K562 (cell line): ENCODE data around the gene IL1B. TPM values are rescaled to one million over a fixed set of nuclear protein-coding genes. Genes with fewer than 3 reads are reported as not detected.

Source experiments
- ATF7 ChIP-seq: fragments of 450-650 bp; IDR thresholded peaks from 2 replicates; pipeline ENCODE4 v1.7.1; 2014; ENCODE audit warnings: mild to moderate bottlenecking, moderate library complexity
- CBX3 ChIP-seq, 2 experiments: IDR thresholded peaks; 1 replicate in 1 of 2; 2 replicates in 1 of 2; pipeline ENCODE4 v1.6.1; 2012; ENCODE audit warnings: inconsistent platforms in 2 of 2, low read length in 2 of 2, borderline replicate concordance in 1 of 2, control low read depth in 1 of 2
- CREM ChIP-seq: IDR thresholded peaks from 2 replicates; pipeline ENCODE4 v1.6.1; 2014; ENCODE audit warnings: antibody characterized with exemption, low read depth
- CTBP1 ChIP-seq: fragments of 450-650 bp; IDR thresholded peaks from 2 replicates; pipeline ENCODE4 v1.6.1; 2016; ENCODE audit warnings: borderline replicate concordance
- DACH1 ChIP-seq: fragments of 450-650 bp; IDR thresholded peaks from 2 replicates; pipeline ENCODE4 v1.6.1; 2018; ENCODE audit not compliant: partially characterized antibody
- E2F5 ChIP-seq: sonication (generic); formaldehyde crosslinking; IDR thresholded peaks from 2 replicates; pipeline ENCODE4 v1.8.0; 2022; ENCODE audit warnings: mild to moderate bottlenecking, missing genetic modification reagents
- FOXJ2 ChIP-seq: fragments of 200-800 bp; sonication (Bioruptor generic); IDR thresholded peaks from 2 replicates; pipeline ENCODE4 v1.6.1; 2016; ENCODE audit warnings: missing genetic modification characterization, missing compliant biosample characterization
- FOXP1 ChIP-seq: sonication (generic); formaldehyde crosslinking; IDR thresholded peaks from 2 replicates; pipeline ENCODE4 v1.8.0; 2022; ENCODE audit warnings: mild to moderate bottlenecking, missing genetic modification reagents
- GABPB1 ChIP-seq: sonication (generic); formaldehyde crosslinking; IDR thresholded peaks from 2 replicates; pipeline ENCODE4 v1.8.0; 2022; ENCODE audit warnings: mild to moderate bottlenecking, missing genetic modification reagents
- HDAC1 ChIP-seq, 2 experiments: fragments of 450-650 bp; IDR thresholded peaks; 2 replicates each; pipeline ENCODE4 v1.6.1; 2016 to 2017; ENCODE audit warnings: inconsistent platforms in 1 of 2, mild to moderate bottlenecking in 1 of 2, moderate library complexity in 1 of 2
- HMG20A ChIP-seq: fragments of 450-650 bp; formaldehyde crosslinking; conservative IDR thresholded peaks from 2 replicates; pipeline ENCODE4 v1.4.0; 2020; ENCODE audit warnings: mild to moderate bottlenecking, mixed read lengths
- MCM3 ChIP-seq: fragments of 450-650 bp; IDR thresholded peaks from 2 replicates; pipeline ENCODE4 v1.6.1; 2016
- MECOM ChIP-seq: fragments of 250-450 bp; sonication (Bioruptor Pico); IDR thresholded peaks from 2 replicates; pipeline ENCODE4 v1.8.0; 2022; ENCODE audit warnings: inconsistent platforms
- MEIS2 ChIP-seq: fragments of 450-650 bp; IDR thresholded peaks from 2 replicates; pipeline ENCODE4 v1.6.1; 2014; ENCODE audit warnings: mild to moderate bottlenecking; ENCODE audit not compliant: partially characterized antibody
- NELFE ChIP-seq: IDR thresholded peaks from 2 replicates; pipeline ENCODE4 v1.6.1; 2011; ENCODE audit warnings: mild to moderate bottlenecking; ENCODE audit not compliant: insufficient read depth, insufficient read length
- NFIX ChIP-seq: fragments of 250-450 bp; sonication (Bioruptor Pico); IDR thresholded peaks from 2 replicates; pipeline ENCODE4 v1.4.0; 2020; ENCODE audit warnings: low read depth, mild to moderate bottlenecking, moderate library complexity
- NR2F6 ChIP-seq: fragments of 450-650 bp; formaldehyde crosslinking; IDR thresholded peaks from 2 replicates; pipeline ENCODE4 v1.4.0; 2020; ENCODE audit warnings: mild to moderate bottlenecking
- PTRF ChIP-seq: fragments of 450-650 bp; IDR thresholded peaks from 2 replicates; pipeline ENCODE4 v1.6.1; 2016; ENCODE audit warnings: mild to moderate bottlenecking, missing genetic modification characterization, missing compliant biosample characterization
- RAD21 ChIP-seq, 2 experiments: fragments of 250-450 bp in 1 of 2; fragments of 450-650 bp in 1 of 2; sonication (Bioruptor Pico) in 1 of 2; formaldehyde crosslinking in 1 of 2; IDR thresholded peaks in 1 of 2; conservative IDR thresholded peaks in 1 of 2; 2 replicates each; pipeline versions ENCODE4 v1.4.0 to v1.8.0; 2020 to 2022; ENCODE audit warnings: mild to moderate bottlenecking in 2 of 2, moderate library complexity in 1 of 2
- RFX7 ChIP-seq: fragments of 250-450 bp; sonication (Bioruptor Pico); IDR thresholded peaks from 2 replicates; pipeline ENCODE4 v1.5.1; 2021; ENCODE audit warnings: mild to moderate bottlenecking
- SMARCA4 ChIP-seq: fragments of 450-650 bp; IDR thresholded peaks from 2 replicates; pipeline ENCODE4 v1.6.1; 2016
- STAT5A ChIP-seq: IDR thresholded peaks from 2 replicates; pipeline ENCODE4 v1.6.1; 2012; ENCODE audit warnings: low read length, inconsistent platforms, borderline replicate concordance
- SUPT5H ChIP-seq: fragments of 450-650 bp; IDR thresholded peaks from 2 replicates; pipeline ENCODE4 v1.6.1; 2016
- TRIM28 ChIP-seq: fragments of 450-650 bp; IDR thresholded peaks from 2 replicates; pipeline ENCODE4 v1.6.1; 2017
- TSC22D4 ChIP-seq: fragments of 450-650 bp; IDR thresholded peaks from 2 replicates; pipeline ENCODE4 v1.6.1; 2016; ENCODE audit warnings: missing genetic modification characterization, missing biosample characterization, control low read depth
- ZBTB17 ChIP-seq: fragments of 450-650 bp; formaldehyde crosslinking; IDR thresholded peaks from 2 replicates; pipeline ENCODE4 v1.4.0; 2020; ENCODE audit warnings: mild to moderate bottlenecking
- ZNF140 ChIP-seq: fragments of 250-450 bp; sonication (Bioruptor Pico); IDR thresholded peaks from 2 replicates; pipeline ENCODE4 v1.8.0; 2021; ENCODE audit warnings: moderate library complexity, mild to moderate bottlenecking, inconsistent platforms
- ZNF3 ChIP-seq: fragments of 250-450 bp; sonication (Bioruptor Pico); IDR thresholded peaks from 2 replicates; pipeline ENCODE4 v1.5.0; 2021; ENCODE audit warnings: mild to moderate bottlenecking, moderate library complexity
- ZNF57 ChIP-seq: fragments of 450-650 bp; formaldehyde crosslinking; IDR thresholded peaks from 2 replicates; pipeline ENCODE4 v1.4.0; 2020; ENCODE audit warnings: mild to moderate bottlenecking, moderate library complexity
- ZNF589 ChIP-seq: fragments of 200-800 bp; sonication (Bioruptor generic); IDR thresholded peaks from 2 replicates; pipeline ENCODE4 v1.6.1; 2016; ENCODE audit warnings: low read depth, missing genetic modification characterization, missing compliant biosample characterization
- ZNF668 ChIP-seq: fragments of 250-450 bp; sonication (Bioruptor Pico); IDR thresholded peaks from 2 replicates; pipeline ENCODE4 v1.8.0; 2022; ENCODE audit warnings: mild to moderate bottlenecking, inconsistent platforms
- ZNF695 ChIP-seq: fragments of 450-650 bp; formaldehyde crosslinking; IDR thresholded peaks from 2 replicates; pipeline ENCODE4 v1.4.0; 2020; ENCODE audit warnings: mild to moderate bottlenecking, moderate library complexity
- polyA plus RNA-seq, 8 experiments: library from polyadenylated mRNA; depleted of rRNA in 4 of 8; stranded (reverse) in 5 of 8; unstranded in 3 of 8; fragments of >200 nt; fragmentation: Nextera tagmentation in 2 of 8; fragmentation: Illumina TruSeq in 1 of 8; extraction: Ambion mirVana in 2 of 8; extraction: Trizol in 1 of 8; gene quantifications; 2 replicates each; pipeline versions ENCODE4 v1.2.1 to v1.2.3, GENCODE V29; 2011 to 2014; ENCODE audit warnings: inconsistent platforms in 1 of 8, missing spikeins in 1 of 8
- total RNA-seq, 7 experiments: library from RNA; depleted of rRNA in 6 of 7; stranded (reverse); fragments of >200 nt in 6 of 7; fragmentation: Illumina TruSeq in 2 of 7; extraction: Trizol in 2 of 7; gene quantifications; 2 replicates each; pipeline versions ENCODE4 v1.2.1 to v1.2.3, GENCODE V29; 2011 to 2021; ENCODE audit warnings: low replicate concordance in 1 of 7
- TF ChIP-seq, protein P1 (sequence below): fragments of 450-650 bp; formaldehyde crosslinking; IDR thresholded peaks from 2 replicates; pipeline ENCODE4 v1.4.0; 2020; ENCODE audit warnings: mild to moderate bottlenecking, moderate library complexity

Gene IL1B
- total and polyA plus RNA-seq, 9 of the 15 experiments (the other 6 are each of a cell fraction or from before 2014, with no cell fraction given) = 0.29 TPM; not detected in 8

GRCh38 chr2:112869258-112869842 is 32.8 kb upstream of the IL1B start (continued):
- no peak for TF ChIP-seq ZBTB17
- no peak for TF ChIP-seq TRIM28
- TF ChIP-seq ZNF589 (CRISPR knock-in tag) = 0 out of 2 replicates have a peak, but pooled peaks have one; percentile 26
- TF ChIP-seq MCM3 = no peak
- TF ChIP-seq STAT5A = peak; percentile 44
- TF ChIP-seq CTBP1 = peak; percentile 33; the same call in 1 of the 2 replicates
- TF ChIP-seq ZNF140 = no peak
- TF ChIP-seq E2F5 (CRISPR knock-in tag) = no peak
- no peak for TF ChIP-seq MECOM
- TF ChIP-seq ZNF668 = no peak
- TF ChIP-seq, protein P1, sequence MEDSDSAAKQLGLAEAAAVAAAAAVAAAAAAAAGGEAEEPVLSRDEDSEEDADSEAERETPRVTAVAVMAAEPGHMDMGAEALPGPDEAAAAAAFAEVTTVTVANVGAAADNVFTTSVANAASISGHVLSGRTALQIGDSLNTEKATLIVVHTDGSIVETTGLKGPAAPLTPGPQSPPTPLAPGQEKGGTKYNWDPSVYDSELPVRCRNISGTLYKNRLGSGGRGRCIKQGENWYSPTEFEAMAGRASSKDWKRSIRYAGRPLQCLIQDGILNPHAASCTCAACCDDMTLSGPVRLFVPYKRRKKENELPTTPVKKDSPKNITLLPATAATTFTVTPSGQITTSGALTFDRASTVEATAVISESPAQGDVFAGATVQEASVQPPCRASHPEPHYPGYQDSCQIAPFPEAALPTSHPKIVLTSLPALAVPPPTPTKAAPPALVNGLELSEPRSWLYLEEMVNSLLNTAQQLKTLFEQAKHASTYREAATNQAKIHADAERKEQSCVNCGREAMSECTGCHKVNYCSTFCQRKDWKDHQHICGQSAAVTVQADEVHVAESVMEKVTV (CRISPR knock-in tag) = 0 out of 2 replicates have a peak, but pooled peaks have one; percentile 6
- no peak for TF ChIP-seq PTRF (tag)
- TF ChIP-seq FOXJ2 (tag) = peak; percentile 89; the same call in 1 of the 2 replicates
- no peak for TF ChIP-seq ZNF3 (CRISPR knock-in tag)
- TF ChIP-seq SUPT5H = no peak
- no peak for TF ChIP-seq FOXP1 (CRISPR knock-in tag)
- TF ChIP-seq NR2F6 (CRISPR knock-in tag) = no peak
- TF ChIP-seq ZNF695 (CRISPR knock-in tag) = no peak
- no peak for TF ChIP-seq ZNF57 (CRISPR knock-in tag)
- TF ChIP-seq NFIX (CRISPR knock-in tag) = peak; percentile 50; the same call in 1 of the 2 replicates
- no peak for TF ChIP-seq CBX3 (IDR thresholded peaks at IDR 0.05; ENCODE audit: borderline replicate concordance in 1 of 2, low read length in 2 of 2)
- no peak for TF ChIP-seq NELFE
- TF ChIP-seq HMG20A (CRISPR knock-in tag) = no peak
- peak; percentile 93 for TF ChIP-seq MEIS2
- TF ChIP-seq RAD21 (CRISPR knock-in tag; conservative IDR thresholded peaks at IDR 0.05 in 1 of 2, IDR thresholded peaks at IDR 0.05 in 1 of 2) = peak in 1 of 2 experiments; percentile 6; a peak in 2 of 4 replicates
- no peak for TF ChIP-seq RFX7
- no peak for TF ChIP-seq GABPB1 (CRISPR knock-in tag)
- 0 out of 2 replicates have a peak, but pooled peaks have one; percentile 16 for TF ChIP-seq CREM
- peak; percentile 76 for TF ChIP-seq SMARCA4
- peak; percentile 27; the same call in 1 of the 2 replicates for TF ChIP-seq ATF7
- TF ChIP-seq HDAC1 (IDR thresholded peaks at IDR 0.05) = no peak
- TF ChIP-seq TSC22D4 (tag) = no peak
- TF ChIP-seq DACH1 = peak; percentile 62
